GM23338 (cell line): ENCODE measurements around the gene HSPA14. TPM values are rescaled to one million over a fixed set of nuclear protein-coding genes. Genes with fewer than 3 reads are reported as not detected.

Experiments used
- CREB1 ChIP-seq: fragments of 250-450 bp; sonication (Bioruptor Pico); IDR thresholded peaks from 2 replicates; pipeline ENCODE4 v1.5.0; 2020; ENCODE audit warnings: low read depth, mild to moderate bottlenecking, moderate library complexity
- JUNB ChIP-seq: IDR thresholded peaks from one replicate; pipeline ENCODE4 v1.6.1; 2016; ENCODE audit warnings: antibody characterized with exemption; ENCODE audit not compliant: unreplicated experiment
- POLR2AphosphoS5 ChIP-seq: IDR thresholded peaks from 2 replicates; pipeline ENCODE4 v1.6.1; 2016; ENCODE audit warnings: antibody characterized with exemption, low read depth
- ZNF462 ChIP-seq: fragments of 250-450 bp; sonication (Bioruptor Pico); IDR thresholded peaks from 2 replicates; pipeline ENCODE4 v1.5.0; 2020; ENCODE audit warnings: mild to moderate bottlenecking, moderate library complexity
- polyA plus RNA-seq: library from polyadenylated mRNA; unstranded; fragments of >200 nt; fragmentation: Nextera tagmentation; extraction: Ambion mirVana; gene quantifications from 2 replicates; pipeline ENCODE4 v1.2.1, GENCODE V29; 2016
- total RNA-seq: library from RNA; depleted of rRNA; stranded (reverse); fragments of >200 nt; shearing (Covaris generic); gene quantifications from 2 replicates; pipeline ENCODE4 v1.2.3, GENCODE V29; 2014; rRNA removed

The HSPA14 gene
- total and polyA plus RNA-seq, 2 experiments from 2014 or later: 32.4 to 46.5 TPM

- no peak for TF ChIP-seq POLR2AphosphoS5
- TF ChIP-seq JUNB: no peak
- TF ChIP-seq ZNF462 (CRISPR knock-in tag): no peak
- no peak for TF ChIP-seq CREB1 (CRISPR knock-in tag)
These were observed 80.9 kb downstream of the HSPA14 start (continued) for GRCh38 chr10:14918964-14919363.

Other genes starting within 250 kb of the HSPA14 start
- 17.6 and 20.5 TPM in 2 replicates for gene FAM107B, start 63.4 kb upstream of the HSPA14 start, total RNA-seq
- gene FAM107B, start 63.4 kb upstream of the HSPA14 start, polyA plus RNA-seq: 11.0 and 16.0 TPM in 2 replicates
- 1.1 and 2.2 TPM in 2 replicates for gene CDNF, start 269 bp upstream of the HSPA14 start, total RNA-seq
- gene CDNF, start 269 bp upstream of the HSPA14 start, polyA plus RNA-seq: 0.26 and 0.77 TPM in 2 replicates
- gene MSANTD7, start within 50 bp of the HSPA14 start, total RNA-seq: 18.7 and 19.8 TPM in 2 replicates
- 4.9 and 5.3 TPM in 2 replicates for gene MSANTD7, start within 50 bp of the HSPA14 start, polyA plus RNA-seq
- gene SUV39H2, start 40.6 kb downstream of the HSPA14 start, total RNA-seq: 49.2 and 59.1 TPM in 2 replicates
- 30.4 and 33.3 TPM in 2 replicates for gene SUV39H2, start 40.6 kb downstream of the HSPA14 start, polyA plus RNA-seq
- 3.9 and 5.3 TPM in 2 replicates for gene DCLRE1C, start 115.8 kb downstream of the HSPA14 start, total RNA-seq
- 21.4 and 30.2 TPM in 2 replicates for gene DCLRE1C, start 115.8 kb downstream of the HSPA14 start, polyA plus RNA-seq
- 1.2 TPM in 1 of 2 replicates, not detected in the other for gene MEIG1, start 121.1 kb downstream of the HSPA14 start, total RNA-seq
- gene MEIG1, start 121.1 kb downstream of the HSPA14 start, polyA plus RNA-seq: 0.50 TPM in 1 of 2 replicates, not detected in the other
- gene OLAH, start 205.6 kb downstream of the HSPA14 start, total RNA-seq: not detected in 2 replicates
- 0.12 TPM in 1 of 2 replicates, not detected in the other for gene OLAH, start 205.6 kb downstream of the HSPA14 start, polyA plus RNA-seq